Right lobe of liver (tissue), 4 donors: Measurements from ENCODE around the gene CD300LD.
"Not testable (repeated sequence)": the region's sequence is repeated elsewhere in the genome, so short reads cannot be mapped to it uniquely, and the experiment has no call there.

Experiments used
- POLR2A ChIP-seq: fragments of 450-650 bp; IDR thresholded peaks from one replicate; pipeline ENCODE4 v1.6.1; 2017; ENCODE audit warnings: antibody characterized with exemption, mild to moderate bottlenecking
- TF ChIP-seq, protein P1 (sequence below), 4 donors: fragments of 200-600 bp in 3 of 4; fragments of 450-650 bp in 1 of 4; IDR thresholded peaks; one replicate each; pipeline versions ENCODE4 v1.5.1 to v1.8.0; 2016 to 2022; ENCODE audit warnings: antibody characterized with exemption in 4 of 4, mild to moderate bottlenecking in 2 of 4
- donor health status: DM: no; HTN: no; CAD: no.
- donor health status: DM: no; HTN: no; CAD: no.
- donor health status: DM: no; HTN: yes; CAD: no.

DNA sequence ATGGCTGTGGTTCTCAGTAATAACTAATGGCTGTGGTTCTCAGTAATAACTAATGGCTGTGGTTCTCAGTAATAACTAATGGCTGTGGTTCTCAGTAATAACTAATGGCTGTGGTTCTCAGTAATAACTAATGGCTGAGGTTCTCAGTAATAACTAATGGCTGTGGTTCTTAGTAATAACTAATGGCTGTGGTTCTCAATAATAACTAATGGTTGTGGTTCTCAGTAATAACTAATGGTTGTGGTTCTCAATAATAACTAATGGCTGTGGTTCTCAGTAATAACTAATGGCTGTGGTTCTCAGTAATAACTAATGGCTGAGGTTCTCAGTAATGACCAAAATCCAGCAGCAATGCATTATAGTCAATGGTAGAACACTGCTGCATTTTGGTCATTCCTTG, 18.4 kb downstream of the CD300LD start:
- TF ChIP-seq, protein P1, sequence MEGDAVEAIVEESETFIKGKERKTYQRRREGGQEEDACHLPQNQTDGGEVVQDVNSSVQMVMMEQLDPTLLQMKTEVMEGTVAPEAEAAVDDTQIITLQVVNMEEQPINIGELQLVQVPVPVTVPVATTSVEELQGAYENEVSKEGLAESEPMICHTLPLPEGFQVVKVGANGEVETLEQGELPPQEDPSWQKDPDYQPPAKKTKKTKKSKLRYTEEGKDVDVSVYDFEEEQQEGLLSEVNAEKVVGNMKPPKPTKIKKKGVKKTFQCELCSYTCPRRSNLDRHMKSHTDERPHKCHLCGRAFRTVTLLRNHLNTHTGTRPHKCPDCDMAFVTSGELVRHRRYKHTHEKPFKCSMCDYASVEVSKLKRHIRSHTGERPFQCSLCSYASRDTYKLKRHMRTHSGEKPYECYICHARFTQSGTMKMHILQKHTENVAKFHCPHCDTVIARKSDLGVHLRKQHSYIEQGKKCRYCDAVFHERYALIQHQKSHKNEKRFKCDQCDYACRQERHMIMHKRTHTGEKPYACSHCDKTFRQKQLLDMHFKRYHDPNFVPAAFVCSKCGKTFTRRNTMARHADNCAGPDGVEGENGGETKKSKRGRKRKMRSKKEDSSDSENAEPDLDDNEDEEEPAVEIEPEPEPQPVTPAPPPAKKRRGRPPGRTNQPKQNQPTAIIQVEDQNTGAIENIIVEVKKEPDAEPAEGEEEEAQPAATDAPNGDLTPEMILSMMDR (IDR thresholded peaks at IDR 0.05): not testable (repeated sequence)
- not testable (repeated sequence) for TF ChIP-seq POLR2A
